GM13976 (cell line): ENCODE data around the gene CATSPER3.

Experiments
- DNase-seq: peaks from one replicate; pipeline ENCODE4 v3.0.0; 2012; ENCODE audit warnings: low spot score
- in situ Hi-C: fragments of 300-500 bp; cut with MboI; formaldehyde crosslinking; loops from one replicate; pipeline ENCODE4 v1.12.0; 2022; ENCODE audit warnings: low sequenced_read_pairs, mixed read lengths, inconsistent platforms; ENCODE audit not compliant: unreplicated experiment
- TF ChIP-seq, protein P1 (sequence below): IDR thresholded peaks from 2 replicates; pipeline ENCODE4 v1.5.1; 2012; ENCODE audit warnings: borderline replicate concordance, mild to moderate bottlenecking; ENCODE audit not compliant: insufficient read depth; ENCODE audit errors: extremely low read depth, missing control alignments, control extremely low read depth

CATSPER3 gene

DNA sequence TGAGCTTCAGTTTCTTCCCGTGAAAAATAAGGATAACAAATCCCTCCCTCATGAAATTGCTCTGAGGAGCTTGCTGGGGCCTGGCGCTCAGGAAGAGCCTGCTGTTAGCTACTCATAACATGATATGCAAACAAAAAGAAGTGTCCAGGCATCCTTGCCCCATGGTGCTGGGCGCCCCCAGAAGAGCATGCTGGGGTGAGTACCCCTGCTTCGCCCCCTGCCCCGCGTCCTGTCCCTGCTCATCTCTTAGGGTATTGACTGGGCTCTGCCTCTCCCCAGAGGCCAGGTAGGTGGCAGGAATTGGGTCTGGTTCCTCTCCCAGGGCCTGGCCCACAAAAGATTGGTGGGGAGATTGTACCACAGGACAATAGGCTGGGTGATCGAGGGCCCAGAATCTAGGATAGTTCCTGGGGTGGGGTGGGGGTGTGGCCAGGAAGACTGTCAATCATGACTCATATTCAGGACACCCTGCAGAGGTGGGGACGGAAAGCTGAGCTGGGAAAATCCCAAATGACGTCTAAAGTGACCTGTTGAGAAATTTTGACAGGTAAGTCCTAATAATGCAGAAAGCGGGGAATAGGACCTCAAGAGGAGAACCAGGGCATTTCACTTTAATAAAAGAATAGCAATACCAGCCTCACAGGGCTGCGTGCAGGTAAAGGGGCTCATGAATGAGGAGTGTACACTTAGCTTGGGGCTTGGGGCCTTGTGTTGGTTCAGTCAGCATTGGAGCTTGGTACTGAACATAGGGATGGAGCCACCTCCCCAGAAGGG, 57.4 kb downstream of the CATSPER3 start:
- in situ Hi-C loops, result no loop called here
- DNase-seq, result no peak
- TF ChIP-seq, protein P1, sequence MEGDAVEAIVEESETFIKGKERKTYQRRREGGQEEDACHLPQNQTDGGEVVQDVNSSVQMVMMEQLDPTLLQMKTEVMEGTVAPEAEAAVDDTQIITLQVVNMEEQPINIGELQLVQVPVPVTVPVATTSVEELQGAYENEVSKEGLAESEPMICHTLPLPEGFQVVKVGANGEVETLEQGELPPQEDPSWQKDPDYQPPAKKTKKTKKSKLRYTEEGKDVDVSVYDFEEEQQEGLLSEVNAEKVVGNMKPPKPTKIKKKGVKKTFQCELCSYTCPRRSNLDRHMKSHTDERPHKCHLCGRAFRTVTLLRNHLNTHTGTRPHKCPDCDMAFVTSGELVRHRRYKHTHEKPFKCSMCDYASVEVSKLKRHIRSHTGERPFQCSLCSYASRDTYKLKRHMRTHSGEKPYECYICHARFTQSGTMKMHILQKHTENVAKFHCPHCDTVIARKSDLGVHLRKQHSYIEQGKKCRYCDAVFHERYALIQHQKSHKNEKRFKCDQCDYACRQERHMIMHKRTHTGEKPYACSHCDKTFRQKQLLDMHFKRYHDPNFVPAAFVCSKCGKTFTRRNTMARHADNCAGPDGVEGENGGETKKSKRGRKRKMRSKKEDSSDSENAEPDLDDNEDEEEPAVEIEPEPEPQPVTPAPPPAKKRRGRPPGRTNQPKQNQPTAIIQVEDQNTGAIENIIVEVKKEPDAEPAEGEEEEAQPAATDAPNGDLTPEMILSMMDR, result no peak

GRCh38 chr5:135025730-135026644, 58.3 kb downstream of the CATSPER3 start:
- no peak for DNase-seq
- in situ Hi-C loops, result no loop called here
- TF ChIP-seq, protein P1, result no peak

GRCh38 chr5:135026645-135027265, 59.0 kb downstream of the CATSPER3 start:
- in situ Hi-C loops, result no loop called here
- TF ChIP-seq, protein P1, result no peak
- no peak for DNase-seq

DNA sequence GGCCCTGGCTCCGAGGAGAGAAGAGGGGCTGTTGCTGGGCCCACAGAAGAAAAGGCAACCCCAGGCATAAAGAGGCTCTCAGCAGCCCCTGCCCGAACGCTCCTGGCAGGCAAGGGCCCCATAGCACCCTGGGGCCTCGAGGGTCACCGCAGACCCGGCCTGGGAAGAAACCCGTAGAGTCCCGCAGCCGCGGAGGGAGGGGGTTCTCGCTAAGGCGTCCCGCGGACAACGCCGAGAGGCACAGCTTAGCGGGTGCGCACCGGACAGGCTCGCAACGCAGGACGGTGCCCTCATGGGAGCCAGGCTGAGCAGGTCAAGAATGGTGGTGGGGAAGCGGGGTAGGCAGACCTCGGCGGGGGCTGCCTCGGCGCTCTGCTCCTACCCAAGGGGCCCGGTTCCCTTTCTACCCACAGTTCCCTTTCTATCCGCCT, 59.6 kb downstream of the CATSPER3 start:
- DNase-seq, result no peak
- in situ Hi-C loops, result no loop called here
- TF ChIP-seq, protein P1, result no peak

GRCh38 chr5:135027697-135028615, 60.2 kb downstream of the CATSPER3 start:
- no peak for DNase-seq
- TF ChIP-seq, protein P1, result no peak
- in situ Hi-C loops, result no loop called here
